ENCODE results near the gene SASH1. TPM values are rescaled to one million over a fixed set of nuclear protein-coding genes. Genes with fewer than 3 reads are reported as not detected.

The SASH1 gene
- total and polyA plus RNA-seq, 2 donors (not counting 3 experiments of a cell fraction or from before 2014, with no cell fraction given): 18.5 to 103 TPM

DNA sequence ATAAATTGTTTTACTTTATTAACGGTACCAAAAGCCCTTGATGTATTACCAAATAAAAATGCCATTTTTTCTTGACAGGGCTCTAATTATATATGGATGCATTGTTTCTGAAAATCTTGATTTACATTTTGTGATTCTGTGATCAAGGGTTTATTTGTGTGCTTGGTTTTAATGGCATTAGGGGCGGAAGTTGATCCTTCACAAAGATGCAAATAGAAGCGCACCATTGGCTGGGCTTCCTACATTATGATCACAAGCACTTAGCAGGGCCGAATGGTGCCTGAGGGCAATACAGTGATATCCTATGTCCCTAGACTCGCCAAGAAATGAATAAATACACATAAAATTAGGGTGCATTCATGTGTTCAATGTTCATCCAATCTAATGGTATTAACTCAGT is 231.3 kb downstream of the SASH1 start:
- no peak overlapping the region for H3K4me2 ChIP-seq (ENCODE audit: insufficient read depth, low read length)
- no peak overlapping the region for H3K4me3 ChIP-seq (replicated peaks in 1 of 3; ENCODE audit: insufficient read depth in 1 of 3, low read depth in 1 of 3, low read length in 3 of 3)
- no peaks in the 10 kb centered on the region for H3K9me3 ChIP-seq (replicated peaks; ENCODE audit: control insufficient read depth, insufficient read depth, low read length)
- TF ChIP-seq POLR2AphosphoS5 (IDR thresholded peaks at IDR 0.05; ENCODE audit: insufficient read depth, low read depth, low read length) (no peak), MYC (IDR thresholded peaks at IDR 0.05; ENCODE audit: low read depth, low read length) (no peak), FOS (IDR thresholded peaks at IDR 0.05; ENCODE audit: borderline replicate concordance, insufficient read depth, low read length) (no peak), GATA2 (IDR thresholded peaks at IDR 0.05; ENCODE audit: insufficient read depth, insufficient read length, low read depth, low read length) (no peak), EZH2 (IDR thresholded peaks at IDR 0.05; ENCODE audit: borderline replicate concordance, low read depth, low read length, severe bottlenecking) (no peak), POLR2A (IDR thresholded peaks at IDR 0.05; ENCODE audit: low read depth, low read length) (no peak), JUN (IDR thresholded peaks at IDR 0.05; ENCODE audit: borderline replicate concordance, insufficient read depth, insufficient read length, low read depth) (no peak), MAX (IDR thresholded peaks at IDR 0.05; ENCODE audit: insufficient read depth, insufficient read length) (no peak)
- TF ChIP-seq, protein P1, sequence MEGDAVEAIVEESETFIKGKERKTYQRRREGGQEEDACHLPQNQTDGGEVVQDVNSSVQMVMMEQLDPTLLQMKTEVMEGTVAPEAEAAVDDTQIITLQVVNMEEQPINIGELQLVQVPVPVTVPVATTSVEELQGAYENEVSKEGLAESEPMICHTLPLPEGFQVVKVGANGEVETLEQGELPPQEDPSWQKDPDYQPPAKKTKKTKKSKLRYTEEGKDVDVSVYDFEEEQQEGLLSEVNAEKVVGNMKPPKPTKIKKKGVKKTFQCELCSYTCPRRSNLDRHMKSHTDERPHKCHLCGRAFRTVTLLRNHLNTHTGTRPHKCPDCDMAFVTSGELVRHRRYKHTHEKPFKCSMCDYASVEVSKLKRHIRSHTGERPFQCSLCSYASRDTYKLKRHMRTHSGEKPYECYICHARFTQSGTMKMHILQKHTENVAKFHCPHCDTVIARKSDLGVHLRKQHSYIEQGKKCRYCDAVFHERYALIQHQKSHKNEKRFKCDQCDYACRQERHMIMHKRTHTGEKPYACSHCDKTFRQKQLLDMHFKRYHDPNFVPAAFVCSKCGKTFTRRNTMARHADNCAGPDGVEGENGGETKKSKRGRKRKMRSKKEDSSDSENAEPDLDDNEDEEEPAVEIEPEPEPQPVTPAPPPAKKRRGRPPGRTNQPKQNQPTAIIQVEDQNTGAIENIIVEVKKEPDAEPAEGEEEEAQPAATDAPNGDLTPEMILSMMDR (IDR thresholded peaks at IDR 0.05; ENCODE audit: extremely low read depth in 1 of 2, insufficient read depth in 1 of 2, low read depth in 1 of 2, low read length in 2 of 2): no peak
- no peak overlapping the region for H3K9ac ChIP-seq (replicated peaks; ENCODE audit: extremely low read depth, insufficient read depth, low read length)
- H3K4me1 ChIP-seq (ENCODE audit: control insufficient read depth, extremely low read depth, insufficient read depth, low read length): no peaks in the 10 kb centered on the region
- CTCF ChIA-PET: interaction anchor here (1.2 kb wide), 1 partner anchor 14 kb away, joined by 4 read pairs; no protein-coding TSS in a partner anchor
- no peaks in the 10 kb centered on the region for H3K79me2 ChIP-seq (ENCODE audit: control insufficient read depth, insufficient read depth, low read length)
- no peaks in the 10 kb centered on the region for H3K9me1 ChIP-seq (replicated peaks; ENCODE audit: control insufficient read depth, extremely low read depth, insufficient read depth, low read length)
- H3K27me3 ChIP-seq (ENCODE audit: control insufficient read depth in 2 of 2, insufficient read depth in 2 of 2, low read length in 2 of 2): no peaks in the 10 kb centered on the region
- FAIRE-seq: no peak
- BruUV-seq (replicated peaks): no TSS peak
- POLR2A ChIA-PET: no interaction called here
- no peaks in the 10 kb centered on the region for H3K36me3 ChIP-seq (ENCODE audit: control insufficient read depth in 2 of 2, extremely low read depth in 1 of 2, insufficient read depth in 2 of 2, low read length in 2 of 2)
- DNase-seq (ENCODE audit: low read depth, low spot score): no peak
- H4K20me1 ChIP-seq (replicated peaks; ENCODE audit: control insufficient read depth, extremely low read depth, insufficient read depth, low read length): no peaks in the 10 kb centered on the region
- intact Hi-C loops (cut with micrococcal nuclease): no loop called here
- no peak overlapping the region for H3K27ac ChIP-seq (ENCODE audit: insufficient read depth, low read depth, low read length)
- dilution Hi-C loops (cut with MboI; ENCODE audit: extremely low pct_ligation_motif_present, low sequenced_read_pairs): no loop called here
- H2AFZ ChIP-seq (ENCODE audit: low read depth, low read length): no peak overlapping the region

Data from endothelial cell of umbilical vein (primary cell).